ENCODE results near the gene OPTC. TPM values are rescaled to one million over a fixed set of nuclear protein-coding genes. Genes with fewer than 3 reads are reported as not detected.

The OPTC gene
- total and polyA plus RNA-seq, 2 of the 8 experiments (the other 6 are each of a cell fraction or from before 2014, with no cell fraction given): 1.1 to 4.0 TPM

GRCh38 chr1:203548892-203549291 lies 54.9 kb downstream of the OPTC start:
- Histone ChIP-seq H3K23ac (ENCODE audit: insufficient read length) (no peak overlapping the region), H3K56ac (replicated peaks; ENCODE audit: insufficient read length, low read depth, low read length) (no peak overlapping the region), H2BK20ac (ENCODE audit: low read length) (no peak overlapping the region), H3K36me3 (ENCODE audit: control insufficient read depth in 2 of 4, insufficient read depth in 4 of 4, low read length in 3 of 4) (no peaks in the 10 kb centered on the region), H3K23me2 (ENCODE audit: low read depth, low read length) (no peaks in the 10 kb centered on the region), H3K27me3 (replicated peaks in 1 of 4; ENCODE audit: control insufficient read depth in 3 of 4, extremely low read depth in 1 of 4, insufficient read depth in 3 of 4, low read length in 3 of 4) (no peaks in the 10 kb centered on the region), H3K4ac (replicated peaks; ENCODE audit: insufficient read length, low read depth, low read length) (no peak overlapping the region), H4K8ac (ENCODE audit: extremely low read depth, insufficient read depth, low read length) (no peak overlapping the region), H3K79me2 (ENCODE audit: control insufficient read depth in 1 of 2, insufficient read depth in 2 of 2, low read length in 2 of 2) (no peaks in the 10 kb centered on the region), H2BK120ac (replicated peaks; ENCODE audit: low read depth, low read length) (no peak overlapping the region), H3K18ac (ENCODE audit: extremely low read depth, low read length) (no peak overlapping the region; the same call in 1 of the 2 replicates), H2BK15ac (ENCODE audit: low read length) (no peak overlapping the region), H3K9ac (replicated peaks in 1 of 4; ENCODE audit: extremely low read depth in 1 of 4, low read depth in 3 of 4, low read length in 3 of 4) (no peak overlapping the region), H4K91ac (replicated peaks; ENCODE audit: insufficient read length, low read length) (no peak overlapping the region), H3K9me3 (ENCODE audit: insufficient read depth in 2 of 2, low read depth in 1 of 2, low read length in 1 of 2) (no peaks in the 10 kb centered on the region), H4K20me1 (replicated peaks in 1 of 2; ENCODE audit: control insufficient read depth in 1 of 2, insufficient read depth in 2 of 2, low read length in 2 of 2) (no peaks in the 10 kb centered on the region), H3K4me1 (replicated peaks in 1 of 4; ENCODE audit: control insufficient read depth in 3 of 4, insufficient read depth in 4 of 4, low read length in 3 of 4) (peaks cover 5 to 25% (median 17%) of the 10 kb centered on the region in 4 experiments; a peak in 6 of 7 replicates), H3K14ac (ENCODE audit: insufficient read length) (no peak overlapping the region), H2BK5ac (ENCODE audit: low read depth, low read length) (no peak overlapping the region; the same call in 1 of the 2 replicates), H3K4me2 (ENCODE audit: insufficient read depth in 1 of 2, low read depth in 2 of 2, low read length in 2 of 2) (peak overlapping the region; percentile 48 to 50), H3K79me1 (ENCODE audit: low read depth, low read length) (no peaks in the 10 kb centered on the region), H2BK12ac (ENCODE audit: low read depth, low read length) (no peak overlapping the region), H3K27ac (ENCODE audit: low read depth, low read length) (no peak overlapping the region), H4K5ac (ENCODE audit: insufficient read length, low read depth, low read length) (no peak overlapping the region), H3K4me3 (ENCODE audit: extremely low read depth in 1 of 4, insufficient read depth in 2 of 4, low read depth in 3 of 4, low read length in 4 of 4) (peak overlapping the region in 1 of 4 experiments; percentile 25; a peak in 1 of 8 replicates), H2AFZ (ENCODE audit: low read length) (no peak overlapping the region), H2AK5ac (ENCODE audit: low read depth, low read length) (no peak overlapping the region)
- DNase-seq (ENCODE audit: low read depth in 1 of 2, low spot score in 2 of 2) (no peak), FAIRE-seq (no peak)
- ChIA-PET POLR2A (ENCODE audit: partially characterized antibody) (interaction anchor here (0.6 to 1.6 kb wide), 7 partner anchors 9 to 257 kb away, joined by 3 to 8 read pairs (median 3); no protein-coding TSS in a partner anchor), CTCF (ENCODE audit: partially characterized antibody) (interaction anchor here (0.6 to 2.8 kb wide), 11 partner anchors 12 to 152 kb away, joined by 3 to 13 read pairs (median 4); no protein-coding TSS in a partner anchor)
- 76% methylated on average over 2 of the region's 2 CpGs; no CpG with 5 or more reads in 1 of the 2 experiments for WGBS, 2 experiments (ENCODE audit: extremely low coverage in 1 of 2, insufficient coverage in 1 of 2, insufficient read length in 1 of 2, insufficient replicate concordance in 2 of 2, low coverage in 1 of 2, low lambda C conversion rate in 2 of 2, missing lambda C conversion rate in 1 of 2)
- TF ChIP-seq GTF2F1 (IDR thresholded peaks at IDR 0.05; ENCODE audit: borderline replicate concordance, low read depth, low read length): no peak
- no peak for TF ChIP-seq E2F6 (IDR thresholded peaks at IDR 0.05)
- no peak for TF ChIP-seq CEBPB (IDR thresholded peaks at IDR 0.05; ENCODE audit: low read depth, low read length)
- no peak for TF ChIP-seq SAP30 (IDR thresholded peaks at IDR 0.05; ENCODE audit: insufficient read depth, insufficient replicate concordance, low read length)
- no peak for TF ChIP-seq TAF7 (optimal IDR thresholded peaks at IDR 0.05; ENCODE audit: borderline replicate concordance, low read depth, low read length)
- no peak for TF ChIP-seq JUND (IDR thresholded peaks at IDR 0.05; ENCODE audit: low read length)
- TF ChIP-seq BRCA1 (IDR thresholded peaks at IDR 0.05; ENCODE audit: low read depth, low read length): no peak
- TF ChIP-seq RAD21 (IDR thresholded peaks at IDR 0.05 in 1 of 2, conservative IDR thresholded peaks at IDR 0.05 in 1 of 2; ENCODE audit: low read depth in 2 of 2, low read length in 2 of 2): no peak
- no peak for TF ChIP-seq YY1 (IDR thresholded peaks at IDR 0.05; ENCODE audit: low read depth, low read length)
- TF ChIP-seq, protein P1, sequence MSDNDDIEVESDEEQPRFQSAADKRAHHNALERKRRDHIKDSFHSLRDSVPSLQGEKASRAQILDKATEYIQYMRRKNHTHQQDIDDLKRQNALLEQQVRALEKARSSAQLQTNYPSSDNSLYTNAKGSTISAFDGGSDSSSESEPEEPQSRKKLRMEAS (IDR thresholded peaks at IDR 0.05): no peak
- no peak for TF ChIP-seq KDM1A (IDR thresholded peaks at IDR 0.05; ENCODE audit: borderline replicate concordance, low read length)
